ENCODE measurements around the gene AHNAK.

Gene AHNAK

DNA sequence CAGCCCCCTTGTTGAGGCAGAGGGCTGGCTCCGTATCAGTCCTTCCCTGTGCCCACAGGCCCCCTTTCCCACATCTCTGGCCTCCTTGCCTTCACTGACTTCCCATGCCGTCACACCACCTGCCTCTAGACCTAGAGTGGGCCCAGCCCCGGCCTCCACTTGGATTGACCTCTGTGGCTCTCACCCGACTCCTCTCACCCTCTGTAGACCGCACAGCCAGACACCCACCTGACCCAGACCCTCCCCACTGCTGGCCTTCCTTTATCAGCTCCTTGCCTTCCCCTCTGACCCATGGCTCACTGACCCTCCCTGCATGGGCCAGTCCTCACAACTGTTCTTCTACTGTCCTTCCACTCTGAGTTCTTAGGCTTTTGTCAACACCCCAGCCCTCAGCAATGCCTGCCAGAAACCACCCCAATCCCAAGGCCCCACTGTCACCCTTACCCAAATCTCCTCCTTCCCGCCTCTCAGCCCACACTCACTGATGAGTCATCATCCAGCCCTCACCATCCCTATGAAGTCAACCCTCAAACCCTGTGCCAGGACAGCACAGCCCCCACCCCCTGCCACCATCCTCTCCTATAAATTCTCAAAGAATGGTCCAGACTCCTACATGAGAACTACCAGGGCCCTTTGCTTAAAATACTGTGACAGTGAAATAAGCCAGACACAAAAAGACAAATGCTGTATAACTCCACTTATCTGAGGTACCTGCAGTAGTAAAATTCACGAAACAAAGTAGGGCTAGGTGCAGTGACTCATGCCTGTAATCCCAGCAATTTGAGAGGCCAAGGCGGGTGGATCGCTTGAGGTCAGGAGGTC is 74.3 kb downstream of the AHNAK start:
- Histone ChIP-seq H3K9ac (ENCODE audit: low read depth, low read length) (no peak overlapping the region), H3K4me1 (ENCODE audit: control insufficient read depth, insufficient read depth, low read length) (no peaks in the 10 kb centered on the region), H3K36me3 (ENCODE audit: control insufficient read depth, insufficient read depth, low read length) (no peaks in the 10 kb centered on the region), H3K4me3 (ENCODE audit: low read depth, low read length) (no peak overlapping the region), H3K27me3 (ENCODE audit: control insufficient read depth, insufficient read depth, low read length) (no peaks in the 10 kb centered on the region), H3K9me3 (ENCODE audit: control insufficient read depth, insufficient read depth, low read length) (no peaks in the 10 kb centered on the region)

DNA sequence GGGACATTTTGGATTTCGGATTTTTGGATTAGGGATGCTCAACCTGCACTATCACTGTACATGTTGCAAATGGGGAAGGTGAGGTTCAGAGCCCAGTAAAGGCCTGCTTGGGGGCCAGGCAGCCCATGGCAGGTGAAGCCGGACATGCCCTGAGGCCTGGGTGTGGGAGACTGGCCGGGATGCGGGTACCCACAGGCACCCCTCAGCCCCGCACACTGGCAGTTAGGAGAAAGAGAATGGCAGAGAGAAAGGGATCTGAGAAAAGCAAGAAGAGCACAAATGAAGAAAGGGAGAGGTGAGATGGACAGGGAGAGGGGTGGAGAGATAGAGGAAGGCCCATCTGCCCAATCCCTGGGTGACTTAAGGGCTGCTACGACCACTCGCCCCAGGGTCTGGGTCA is 75.0 kb downstream of the AHNAK start:
- Histone ChIP-seq H3K4me1 (ENCODE audit: control insufficient read depth, insufficient read depth, low read length) (no peaks in the 10 kb centered on the region), H3K4me3 (ENCODE audit: low read depth, low read length) (no peak overlapping the region), H3K36me3 (ENCODE audit: control insufficient read depth, insufficient read depth, low read length) (no peaks in the 10 kb centered on the region), H3K9ac (ENCODE audit: low read depth, low read length) (no peak overlapping the region), H3K27me3 (ENCODE audit: control insufficient read depth, insufficient read depth, low read length) (no peaks in the 10 kb centered on the region), H3K9me3 (ENCODE audit: control insufficient read depth, insufficient read depth, low read length) (no peaks in the 10 kb centered on the region)

DNA sequence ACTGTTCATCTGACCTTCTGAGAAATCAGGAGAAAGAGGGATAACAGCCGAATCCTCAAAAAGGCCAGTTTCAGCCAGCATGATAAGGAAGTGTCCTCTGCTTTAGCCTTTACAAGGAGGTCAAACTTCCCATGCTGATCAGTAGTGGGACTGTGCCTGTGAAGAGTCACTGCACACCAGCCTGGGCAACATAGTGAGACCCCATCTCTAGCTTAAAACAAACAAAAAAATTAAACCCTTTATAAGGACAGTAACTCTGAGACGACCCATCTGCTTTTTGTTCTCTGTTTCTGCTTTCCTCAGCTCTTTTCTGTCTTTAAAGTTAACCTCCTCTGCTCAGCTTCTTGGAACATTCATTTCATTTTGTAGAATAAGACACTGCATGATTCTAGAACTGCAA is 78.0 kb downstream of the AHNAK start:
- H3K27me3 ChIP-seq (ENCODE audit: control insufficient read depth, insufficient read depth, low read length): no peaks in the 10 kb centered on the region
- no peaks in the 10 kb centered on the region for H3K36me3 ChIP-seq (ENCODE audit: control insufficient read depth, insufficient read depth, low read length)
- no peak overlapping the region for H3K9ac ChIP-seq (ENCODE audit: low read depth, low read length)
- no peaks in the 10 kb centered on the region for H3K4me1 ChIP-seq (ENCODE audit: control insufficient read depth, insufficient read depth, low read length)
- no peaks in the 10 kb centered on the region for H3K9me3 ChIP-seq (ENCODE audit: control insufficient read depth, insufficient read depth, low read length)
- no peak overlapping the region for H3K4me3 ChIP-seq (ENCODE audit: low read depth, low read length)

DNA sequence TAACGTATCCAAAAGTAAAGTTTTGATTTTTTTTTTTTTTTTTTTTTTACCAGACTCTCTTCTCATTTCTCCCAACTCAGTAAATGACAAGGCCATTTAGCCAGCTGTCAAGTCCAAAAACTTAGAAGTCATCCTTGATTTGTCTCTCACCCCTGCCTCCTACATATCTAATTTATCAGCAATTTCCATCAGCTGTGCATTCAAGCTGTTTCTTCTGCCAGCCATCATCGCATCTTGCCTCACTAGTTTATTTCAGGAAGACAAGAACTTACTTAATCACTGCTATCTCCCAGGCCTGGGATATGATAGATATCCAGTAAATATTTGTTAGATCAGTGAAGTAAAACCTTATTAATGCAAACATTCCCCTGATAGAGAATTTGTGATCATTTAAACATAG is 80.2 kb downstream of the AHNAK start:
- Histone ChIP-seq H3K27me3 (ENCODE audit: control insufficient read depth, insufficient read depth, low read length) (no peaks in the 10 kb centered on the region), H3K36me3 (ENCODE audit: control insufficient read depth, insufficient read depth, low read length) (no peaks in the 10 kb centered on the region), H3K4me1 (ENCODE audit: control insufficient read depth, insufficient read depth, low read length) (peaks cover 3% of the 10 kb centered on the region), H3K9ac (ENCODE audit: low read depth, low read length) (no peak overlapping the region), H3K4me3 (ENCODE audit: low read depth, low read length) (no peak overlapping the region), H3K9me3 (ENCODE audit: control insufficient read depth, insufficient read depth, low read length) (no peaks in the 10 kb centered on the region)

DNA sequence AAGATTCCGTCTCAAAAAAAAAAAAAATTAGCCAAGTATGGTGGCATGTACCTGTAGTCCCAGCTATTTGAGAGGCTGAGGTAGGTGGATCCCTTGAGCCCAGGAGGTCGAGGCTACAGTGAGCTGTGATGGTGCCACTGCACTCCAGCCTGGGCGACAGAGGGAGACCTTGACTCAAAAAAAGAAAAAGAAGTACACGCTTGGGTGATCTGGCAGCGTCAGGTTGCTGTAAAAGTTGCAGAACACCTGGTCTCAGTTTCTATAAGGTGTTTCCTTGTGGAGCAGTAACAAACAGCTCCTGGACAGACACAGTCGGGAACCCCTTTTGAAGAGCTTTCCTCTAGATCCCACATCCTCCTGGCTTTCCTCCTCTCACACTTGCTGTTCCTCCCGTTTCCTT is 82.0 kb downstream of the AHNAK start:
- Histone ChIP-seq H3K4me3 (ENCODE audit: low read depth, low read length) (no peak overlapping the region), H3K4me1 (ENCODE audit: control insufficient read depth, insufficient read depth, low read length) (peaks cover 3% of the 10 kb centered on the region), H3K9me3 (ENCODE audit: control insufficient read depth, insufficient read depth, low read length) (no peaks in the 10 kb centered on the region), H3K36me3 (ENCODE audit: control insufficient read depth, insufficient read depth, low read length) (no peaks in the 10 kb centered on the region), H3K27me3 (ENCODE audit: control insufficient read depth, insufficient read depth, low read length) (no peaks in the 10 kb centered on the region), H3K9ac (ENCODE audit: low read depth, low read length) (no peak overlapping the region)

DNA sequence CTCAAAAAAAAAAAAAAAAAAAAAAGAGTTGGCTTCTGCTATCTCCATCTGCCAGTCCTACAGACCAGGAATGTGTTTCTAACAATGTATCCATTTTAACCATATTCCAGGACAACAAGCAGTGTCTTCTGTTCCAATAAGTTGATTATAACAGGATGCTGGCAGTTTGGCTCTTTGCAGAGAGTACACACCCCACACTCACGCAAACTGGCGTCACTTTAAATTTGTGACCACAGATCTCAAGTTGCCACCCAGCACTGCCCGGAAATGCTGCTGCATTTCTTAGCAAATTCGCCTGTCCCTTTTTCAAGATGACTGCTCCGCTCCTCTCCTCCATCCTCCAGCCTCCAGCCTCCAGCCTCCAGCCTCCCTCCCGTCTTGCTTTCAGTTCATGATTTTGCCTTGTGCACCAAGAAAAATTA is 83.5 kb downstream of the AHNAK start:
- Histone ChIP-seq H3K9me3 (ENCODE audit: control insufficient read depth, insufficient read depth, low read length) (no peaks in the 10 kb centered on the region), H3K27me3 (ENCODE audit: control insufficient read depth, insufficient read depth, low read length) (no peaks in the 10 kb centered on the region), H3K36me3 (ENCODE audit: control insufficient read depth, insufficient read depth, low read length) (no peaks in the 10 kb centered on the region), H3K9ac (ENCODE audit: low read depth, low read length) (no peak overlapping the region), H3K4me3 (ENCODE audit: low read depth, low read length) (no peak overlapping the region), H3K4me1 (ENCODE audit: control insufficient read depth, insufficient read depth, low read length) (peaks cover 3% of the 10 kb centered on the region)

DNA sequence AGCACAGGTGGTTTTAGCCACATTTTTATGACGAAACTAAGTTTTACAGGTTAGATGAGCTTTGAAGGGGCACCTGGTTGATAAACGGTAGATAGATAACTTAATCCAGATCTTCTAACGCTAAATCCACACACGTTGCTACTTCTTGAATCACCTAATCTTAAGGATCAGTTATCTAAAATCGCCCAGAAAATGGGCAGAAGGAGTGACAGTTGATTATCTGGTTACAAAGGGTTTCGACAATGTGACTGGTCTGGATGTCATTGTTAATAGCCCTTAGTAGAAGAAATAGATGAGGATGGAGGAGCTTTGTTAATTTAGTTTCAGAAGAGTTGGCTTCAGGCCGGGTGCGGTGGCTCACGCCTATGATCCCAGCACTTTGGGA is 84.1 kb downstream of the AHNAK start:
- H3K36me3 ChIP-seq (ENCODE audit: control insufficient read depth, insufficient read depth, low read length): no peaks in the 10 kb centered on the region
- H3K4me1 ChIP-seq (ENCODE audit: control insufficient read depth, insufficient read depth, low read length): peaks cover 3% of the 10 kb centered on the region
- no peak overlapping the region for H3K4me3 ChIP-seq (ENCODE audit: low read depth, low read length)
- H3K9me3 ChIP-seq (ENCODE audit: control insufficient read depth, insufficient read depth, low read length): no peaks in the 10 kb centered on the region
- no peak overlapping the region for H3K9ac ChIP-seq (ENCODE audit: low read depth, low read length)
- H3K27me3 ChIP-seq (ENCODE audit: control insufficient read depth, insufficient read depth, low read length): no peaks in the 10 kb centered on the region

DNA sequence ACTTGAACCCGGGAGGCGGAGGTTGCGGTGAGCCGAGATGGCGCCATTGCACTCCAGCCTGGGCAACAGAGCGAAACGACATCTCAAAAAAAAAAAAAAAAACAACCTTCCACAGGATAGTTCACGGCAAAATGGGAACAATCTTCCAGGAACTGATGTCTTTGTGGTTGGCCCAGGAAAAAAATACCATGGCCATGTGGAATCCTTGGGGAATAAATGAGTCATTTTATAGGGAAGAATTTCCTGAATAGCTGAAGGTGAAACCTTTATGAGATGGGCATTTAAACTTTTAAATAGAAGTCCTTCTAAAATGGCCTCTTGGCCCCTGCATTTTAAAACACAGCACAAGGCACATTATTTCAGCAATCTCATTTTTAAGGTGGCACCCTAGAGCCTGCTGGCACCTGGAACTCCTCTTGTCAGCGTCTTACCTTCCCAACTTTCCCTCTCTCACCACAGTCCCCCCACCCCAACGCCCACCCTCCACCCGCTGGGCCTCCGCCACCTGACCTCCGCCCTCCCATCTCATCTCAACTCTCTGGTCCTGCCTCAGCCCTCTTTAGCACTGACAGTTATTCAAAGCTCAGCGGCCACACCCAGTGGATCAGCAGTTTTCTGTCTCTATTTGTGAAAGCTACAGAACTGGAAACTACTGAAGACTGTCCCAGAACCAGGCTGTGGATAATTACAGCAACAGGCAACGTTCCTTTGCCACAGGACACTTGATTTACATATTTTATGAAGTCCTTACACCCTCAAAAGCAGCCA is 84.7 kb downstream of the AHNAK start:
- Histone ChIP-seq H3K9ac (ENCODE audit: low read depth, low read length) (no peak overlapping the region), H3K27me3 (ENCODE audit: control insufficient read depth, insufficient read depth, low read length) (no peaks in the 10 kb centered on the region), H3K4me1 (ENCODE audit: control insufficient read depth, insufficient read depth, low read length) (peaks cover 3% of the 10 kb centered on the region), H3K36me3 (ENCODE audit: control insufficient read depth, insufficient read depth, low read length) (no peaks in the 10 kb centered on the region), H3K4me3 (ENCODE audit: low read depth, low read length) (no peak overlapping the region), H3K9me3 (ENCODE audit: control insufficient read depth, insufficient read depth, low read length) (no peaks in the 10 kb centered on the region)

DNA sequence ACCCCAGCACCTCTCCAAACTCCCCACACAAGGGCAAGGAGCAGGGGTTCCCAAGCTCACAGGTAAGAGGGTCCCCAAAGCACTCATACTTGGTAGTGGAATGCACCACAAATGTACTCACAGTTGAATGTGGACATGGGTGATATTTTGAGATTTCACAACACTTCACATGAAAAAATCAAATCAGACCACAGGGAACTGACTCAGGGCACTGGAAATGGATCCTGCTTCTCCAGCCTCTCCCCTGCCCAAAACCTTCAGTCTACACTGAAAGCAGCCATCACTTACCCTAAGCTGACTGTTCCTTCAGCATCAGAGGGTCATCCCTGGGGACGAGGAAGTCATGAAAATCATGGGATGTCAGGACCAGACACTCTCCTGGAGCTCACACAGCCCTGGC is 87.5 kb downstream of the AHNAK start:
- H3K4me3 ChIP-seq (ENCODE audit: low read depth, low read length): no peak overlapping the region
- H3K9ac ChIP-seq (ENCODE audit: low read depth, low read length): no peak overlapping the region
- H3K27me3 ChIP-seq (ENCODE audit: control insufficient read depth, insufficient read depth, low read length): no peaks in the 10 kb centered on the region
- no peaks in the 10 kb centered on the region for H3K36me3 ChIP-seq (ENCODE audit: control insufficient read depth, insufficient read depth, low read length)
- no peaks in the 10 kb centered on the region for H3K9me3 ChIP-seq (ENCODE audit: control insufficient read depth, insufficient read depth, low read length)
- peaks cover 3% of the 10 kb centered on the region for H3K4me1 ChIP-seq (ENCODE audit: control insufficient read depth, insufficient read depth, low read length)

DNA sequence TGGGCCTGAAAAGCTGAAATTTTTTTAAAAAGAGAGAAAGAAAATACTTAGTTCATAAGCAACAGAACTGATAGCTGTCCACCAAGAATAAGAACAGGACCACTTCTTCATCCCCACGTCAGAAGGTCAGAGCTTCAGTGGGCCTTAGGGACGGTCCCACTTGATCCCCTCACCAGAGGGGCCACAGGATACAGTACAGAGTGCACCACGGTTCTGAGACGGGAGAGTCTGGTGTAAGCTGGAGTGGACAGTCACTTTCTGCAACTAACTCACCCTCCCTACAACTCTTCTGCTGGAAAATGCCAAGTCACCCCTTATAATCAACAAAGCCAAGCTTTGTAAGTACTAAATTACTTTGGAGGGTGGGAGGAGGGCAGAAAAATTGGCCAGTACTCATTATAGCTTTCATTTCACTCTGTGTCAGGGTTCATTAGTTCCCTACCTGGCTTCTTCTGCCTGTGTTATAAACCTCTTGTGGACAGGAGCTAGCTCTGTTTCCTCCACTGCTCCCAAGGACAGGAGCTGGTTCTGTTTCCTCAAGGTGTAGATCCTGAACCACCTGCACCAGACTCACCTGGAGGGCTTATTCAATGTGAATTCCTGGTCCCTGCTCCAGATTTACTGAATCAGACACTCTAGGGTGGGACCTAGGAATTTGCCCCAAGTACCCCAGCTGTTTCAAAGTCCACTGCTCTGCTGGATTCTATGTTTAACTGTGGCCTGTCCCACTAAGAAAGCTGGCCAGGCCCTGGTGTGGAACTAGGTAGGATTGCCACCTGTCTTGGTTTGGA is 88.2 kb downstream of the AHNAK start:
- Histone ChIP-seq H3K4me1 (ENCODE audit: control insufficient read depth, insufficient read depth, low read length) (peaks cover 3% of the 10 kb centered on the region), H3K27me3 (ENCODE audit: control insufficient read depth, insufficient read depth, low read length) (no peaks in the 10 kb centered on the region), H3K4me3 (ENCODE audit: low read depth, low read length) (no peak overlapping the region), H3K9me3 (ENCODE audit: control insufficient read depth, insufficient read depth, low read length) (no peaks in the 10 kb centered on the region), H3K36me3 (ENCODE audit: control insufficient read depth, insufficient read depth, low read length) (no peaks in the 10 kb centered on the region), H3K9ac (ENCODE audit: low read depth, low read length) (no peak overlapping the region)

DNA sequence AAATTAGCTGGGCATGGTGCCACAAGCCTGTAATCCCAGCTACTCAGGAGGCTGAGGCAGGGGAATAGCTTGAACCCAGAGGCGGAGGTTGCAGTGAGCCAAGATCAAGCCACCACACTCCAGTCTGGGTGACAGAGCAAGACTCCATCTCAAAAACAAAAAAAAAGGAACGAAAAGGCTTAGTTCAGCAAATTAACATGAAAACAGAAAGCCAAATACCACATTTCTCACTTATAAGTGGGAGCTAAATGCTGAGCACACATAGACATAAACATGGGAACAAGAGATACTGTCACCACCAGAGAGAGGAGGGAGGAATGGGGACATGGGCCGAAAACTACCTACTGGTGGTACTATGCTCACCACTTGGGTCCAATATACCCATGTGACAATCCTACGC is 89.1 kb downstream of the AHNAK start:
- H3K36me3 ChIP-seq (ENCODE audit: control insufficient read depth, insufficient read depth, low read length): no peaks in the 10 kb centered on the region
- H3K9ac ChIP-seq (ENCODE audit: low read depth, low read length): no peak overlapping the region
- H3K9me3 ChIP-seq (ENCODE audit: control insufficient read depth, insufficient read depth, low read length): no peaks in the 10 kb centered on the region
- H3K27me3 ChIP-seq (ENCODE audit: control insufficient read depth, insufficient read depth, low read length): no peaks in the 10 kb centered on the region
- peaks cover 3% of the 10 kb centered on the region for H3K4me1 ChIP-seq (ENCODE audit: control insufficient read depth, insufficient read depth, low read length)
- no peak overlapping the region for H3K4me3 ChIP-seq (ENCODE audit: low read depth, low read length)

Measured in iPS-15b (cell line).